ENCODE results near the gene PECR. TPM values are rescaled to one million over a fixed set of nuclear protein-coding genes. Genes with fewer than 3 reads are reported as not detected.
A peak's percentile ranks its signal among the peaks of the same experiment; 100 is the strongest.

PECR gene
- total RNA-seq, 2 experiments from 2014 or later = 2.3 to 5.3 TPM

DNA sequence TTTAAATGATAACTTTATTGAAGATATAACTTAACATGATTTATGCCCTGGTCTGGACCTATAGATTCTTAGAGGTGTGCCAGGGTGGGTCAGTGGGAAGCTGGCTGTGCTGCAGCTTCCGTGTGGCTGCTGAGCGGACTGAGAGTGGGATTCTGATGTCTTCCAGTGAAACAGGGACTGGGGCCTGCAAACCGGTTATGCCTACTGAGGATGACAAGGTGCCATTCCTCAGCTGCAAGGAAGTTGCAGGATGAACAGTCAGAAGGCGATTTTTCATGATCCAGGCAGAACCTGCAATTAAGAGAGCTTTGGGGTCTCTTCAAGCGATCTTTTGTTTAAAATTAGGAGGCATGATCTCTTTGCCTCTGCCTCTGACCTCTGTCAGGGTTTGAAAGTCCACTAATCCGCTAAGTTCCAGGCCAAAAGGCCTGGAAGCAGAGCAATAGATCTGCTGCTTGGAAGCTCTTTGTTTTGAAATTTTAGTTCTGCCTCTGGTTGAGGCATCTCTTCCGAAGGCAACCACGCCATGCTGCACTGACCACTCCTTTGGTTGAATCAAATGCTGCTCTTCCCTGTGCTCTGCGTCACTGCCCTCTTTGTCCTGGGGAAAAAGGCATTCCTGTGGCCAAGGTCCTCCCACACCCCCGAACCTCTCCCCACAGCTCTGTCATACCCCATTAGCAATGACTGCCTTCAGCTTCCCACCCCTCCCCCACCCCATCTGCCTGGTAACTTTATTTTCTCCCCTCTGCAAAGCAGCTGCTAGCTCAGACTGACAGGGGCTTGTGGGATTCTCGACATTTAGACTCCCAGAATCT lies 2.1 kb upstream of the PECR start:
- TF ChIP-seq EZH2phosphoT487 (IDR thresholded peaks at IDR 0.05; ENCODE audit: borderline replicate concordance, low read depth, low read length) = no peak
- TF ChIP-seq, protein P1, sequence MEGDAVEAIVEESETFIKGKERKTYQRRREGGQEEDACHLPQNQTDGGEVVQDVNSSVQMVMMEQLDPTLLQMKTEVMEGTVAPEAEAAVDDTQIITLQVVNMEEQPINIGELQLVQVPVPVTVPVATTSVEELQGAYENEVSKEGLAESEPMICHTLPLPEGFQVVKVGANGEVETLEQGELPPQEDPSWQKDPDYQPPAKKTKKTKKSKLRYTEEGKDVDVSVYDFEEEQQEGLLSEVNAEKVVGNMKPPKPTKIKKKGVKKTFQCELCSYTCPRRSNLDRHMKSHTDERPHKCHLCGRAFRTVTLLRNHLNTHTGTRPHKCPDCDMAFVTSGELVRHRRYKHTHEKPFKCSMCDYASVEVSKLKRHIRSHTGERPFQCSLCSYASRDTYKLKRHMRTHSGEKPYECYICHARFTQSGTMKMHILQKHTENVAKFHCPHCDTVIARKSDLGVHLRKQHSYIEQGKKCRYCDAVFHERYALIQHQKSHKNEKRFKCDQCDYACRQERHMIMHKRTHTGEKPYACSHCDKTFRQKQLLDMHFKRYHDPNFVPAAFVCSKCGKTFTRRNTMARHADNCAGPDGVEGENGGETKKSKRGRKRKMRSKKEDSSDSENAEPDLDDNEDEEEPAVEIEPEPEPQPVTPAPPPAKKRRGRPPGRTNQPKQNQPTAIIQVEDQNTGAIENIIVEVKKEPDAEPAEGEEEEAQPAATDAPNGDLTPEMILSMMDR (conservative IDR thresholded peaks at IDR 0.05; ENCODE audit: low read length) = no peak
- Histone ChIP-seq H2AFZ (ENCODE audit: low read length) (peak overlapping the region; percentile 32; the same call in 1 of the 2 replicates), H4K20me1 (ENCODE audit: insufficient read depth, low read length) (no peaks in the 10 kb centered on the region), H3K27ac (ENCODE audit: low read depth, low read length, poor library complexity, severe bottlenecking) (peak overlapping the region; percentile 59), H3K4me2 (ENCODE audit: low read length) (peak overlapping the region; percentile 76), H3K4me3 (ENCODE audit: low read depth, low read length, poor library complexity, severe bottlenecking) (no peak overlapping the region), H3K9me2 (ENCODE audit: insufficient read depth, low read length) (no peaks in the 10 kb centered on the region), H3K36me3 (ENCODE audit: insufficient read depth, low read length) (no peaks in the 10 kb centered on the region), H3K9me3 (ENCODE audit: low read length) (no peaks in the 10 kb centered on the region), H3K4me1 (ENCODE audit: insufficient read depth, low read length, poor library complexity, severe bottlenecking) (peaks cover 36% of the 10 kb centered on the region), H3K79me2 (ENCODE audit: insufficient read depth, low read depth, low read length) (no peaks in the 10 kb centered on the region)
- no peak for DNase-seq (ENCODE audit: low spot score)
- intact Hi-C loops (cut with micrococcal nuclease; ENCODE audit: unreplicated experiment) = loop anchor here (2.0 kb wide), 1 partner anchor 25 kb away; no protein-coding TSS in a partner anchor
- ChIA-PET CTCF (ENCODE audit: unreplicated experiment) (interaction anchor here (0.6 to 1.1 kb wide), 2 partner anchors 24 to 50 kb away, joined by 3 to 4 read pairs; no protein-coding TSS in a partner anchor), POLR2A (interaction anchor here (0.6 to 1.4 kb wide), 5 partner anchors 9 to 526 kb away, joined by 3 to 10 read pairs (median 4); partner anchors contain the start of gene XRCC5)
- BruUV-seq (replicated peaks) = no TSS peak

DNA sequence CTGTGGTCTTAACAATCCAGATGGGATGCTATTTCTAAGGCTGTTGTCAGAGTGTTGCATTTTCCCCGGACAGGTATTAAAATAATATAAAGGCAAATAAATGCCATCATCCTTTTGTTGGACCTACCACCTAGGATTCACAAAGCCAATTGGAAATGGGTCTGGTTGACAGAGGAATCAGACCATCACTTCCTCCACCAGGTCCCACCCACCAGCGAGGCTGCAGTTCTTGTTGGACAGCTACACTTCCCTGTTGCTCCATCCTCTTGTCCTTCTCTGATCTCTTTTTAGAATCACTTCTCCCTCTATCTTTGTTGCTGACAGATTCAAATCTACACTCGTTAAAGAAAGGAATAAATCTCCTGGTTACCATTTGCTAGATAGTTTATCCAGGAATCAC lies 1.2 kb upstream of the PECR start:
- H3K9me2 ChIP-seq (ENCODE audit: insufficient read depth, low read length) = no peaks in the 10 kb centered on the region
- DNase-seq (ENCODE audit: low spot score) = peak; percentile 26
- H3K4me3 ChIP-seq (ENCODE audit: low read depth, low read length, poor library complexity, severe bottlenecking) = peak overlapping the region; percentile 73
- no peaks in the 10 kb centered on the region for H3K36me3 ChIP-seq (ENCODE audit: insufficient read depth, low read length)
- peak overlapping the region; percentile 13; the same call in 1 of the 2 replicates for H2AFZ ChIP-seq (ENCODE audit: low read length)
- H3K79me2 ChIP-seq (ENCODE audit: insufficient read depth, low read depth, low read length) = no peaks in the 10 kb centered on the region
- H3K4me1 ChIP-seq (ENCODE audit: insufficient read depth, low read length, poor library complexity, severe bottlenecking) = peaks cover 36% of the 10 kb centered on the region
- POLR2A ChIA-PET = interaction anchor here (0.9 kb wide), 1 partner anchor 10 kb away, joined by 4 read pairs; no protein-coding TSS in a partner anchor
- peak overlapping the region; percentile 76 for H3K4me2 ChIP-seq (ENCODE audit: low read length)
- no peaks in the 10 kb centered on the region for H4K20me1 ChIP-seq (ENCODE audit: insufficient read depth, low read length)
- peak overlapping the region; percentile 59 for H3K27ac ChIP-seq (ENCODE audit: low read depth, low read length, poor library complexity, severe bottlenecking)
- intact Hi-C loops (cut with micrococcal nuclease; ENCODE audit: unreplicated experiment) = no loop called here
- CTCF ChIA-PET (ENCODE audit: unreplicated experiment) = no interaction called here
- no TSS peak for BruUV-seq (replicated peaks)
- no peak for TF ChIP-seq EZH2phosphoT487 (IDR thresholded peaks at IDR 0.05; ENCODE audit: borderline replicate concordance, low read depth, low read length)
- TF ChIP-seq, protein P1 (conservative IDR thresholded peaks at IDR 0.05; ENCODE audit: low read length) = no peak
- no peaks in the 10 kb centered on the region for H3K9me3 ChIP-seq (ENCODE audit: low read length)
